Fibroblast of skin of left quadriceps (primary cell): Measurements from ENCODE around the gene CARMIL3.

Experiments used
- DNase-seq, 2 experiments: peaks; one replicate each; pipeline ENCODE4 v3.0.0-alpha.2; 2013; ENCODE audit warnings: low read depth in 2 of 2

Gene CARMIL3

DNA sequence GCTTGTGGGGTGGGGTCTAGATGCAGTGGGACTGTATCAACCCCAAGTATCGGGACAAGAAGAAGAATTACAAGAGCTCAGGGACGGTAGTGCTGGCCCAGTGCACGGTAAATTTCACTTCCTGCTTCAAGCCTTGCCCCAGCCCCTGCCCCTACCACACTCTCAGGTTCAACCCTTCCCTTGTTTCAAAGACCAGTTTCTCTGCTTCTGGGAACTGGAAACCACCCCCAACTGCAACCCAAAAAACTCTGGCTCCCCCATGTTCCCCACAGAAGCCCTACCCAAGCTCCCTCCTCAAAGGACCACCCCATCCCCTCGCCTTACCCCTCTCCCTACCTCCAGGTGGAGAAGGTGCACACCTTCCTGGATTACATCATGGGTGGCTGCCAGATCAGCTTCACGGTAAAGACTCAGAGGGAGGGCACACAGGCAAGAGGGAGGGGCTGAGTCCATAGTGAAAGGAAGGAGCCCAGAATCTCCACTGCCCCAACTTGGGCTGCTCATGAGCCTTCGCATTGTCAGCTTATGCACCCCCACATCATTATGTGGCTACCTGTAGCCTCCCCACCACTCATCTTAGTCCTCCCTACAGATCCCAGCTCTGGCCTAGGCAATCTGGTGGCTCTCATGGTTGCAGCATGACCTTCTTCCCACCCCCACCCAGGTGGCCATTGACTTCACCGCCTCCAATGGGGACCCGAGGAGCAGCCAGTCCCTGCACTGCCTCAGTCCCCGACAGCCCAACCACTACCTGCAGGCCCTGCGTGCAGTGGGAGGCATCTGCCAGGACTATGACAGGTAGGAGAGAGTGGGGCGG is 23.9 kb downstream of the CARMIL3 start:
- no peak for DNase-seq

DNA sequence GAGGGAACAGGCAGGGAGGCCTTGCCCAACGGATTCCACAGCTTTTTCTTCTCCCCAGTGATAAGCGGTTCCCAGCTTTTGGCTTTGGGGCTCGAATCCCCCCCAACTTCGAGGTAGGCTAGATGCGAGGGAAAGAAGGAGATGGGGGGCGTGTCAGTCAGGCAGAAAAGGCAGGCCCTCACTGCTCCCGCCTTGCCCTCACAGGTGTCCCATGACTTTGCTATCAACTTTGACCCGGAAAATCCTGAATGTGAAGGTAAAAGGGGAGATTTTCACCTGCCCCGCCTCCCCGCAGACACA is 24.4 kb downstream of the CARMIL3 start:
- DNase-seq = no peak

DNA sequence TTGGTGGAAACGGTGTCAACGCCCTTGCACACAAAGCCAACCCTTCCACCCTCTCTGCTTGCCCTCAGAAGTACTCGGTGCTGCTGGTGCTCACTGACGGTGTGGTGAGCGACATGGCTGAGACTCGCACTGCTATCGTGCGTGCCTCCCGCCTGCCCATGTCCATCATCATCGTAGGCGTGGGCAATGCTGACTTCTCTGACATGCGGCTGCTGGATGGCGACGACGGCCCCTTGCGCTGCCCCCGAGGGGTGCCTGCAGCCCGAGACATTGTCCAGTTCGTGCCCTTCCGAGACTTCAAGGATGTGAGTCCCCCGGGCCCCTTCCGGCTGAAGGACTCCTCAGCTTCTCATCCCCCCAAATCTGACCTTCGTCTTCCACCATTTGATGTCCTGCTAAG is 25.3 kb downstream of the CARMIL3 start:
- DNase-seq = no peak

DNA sequence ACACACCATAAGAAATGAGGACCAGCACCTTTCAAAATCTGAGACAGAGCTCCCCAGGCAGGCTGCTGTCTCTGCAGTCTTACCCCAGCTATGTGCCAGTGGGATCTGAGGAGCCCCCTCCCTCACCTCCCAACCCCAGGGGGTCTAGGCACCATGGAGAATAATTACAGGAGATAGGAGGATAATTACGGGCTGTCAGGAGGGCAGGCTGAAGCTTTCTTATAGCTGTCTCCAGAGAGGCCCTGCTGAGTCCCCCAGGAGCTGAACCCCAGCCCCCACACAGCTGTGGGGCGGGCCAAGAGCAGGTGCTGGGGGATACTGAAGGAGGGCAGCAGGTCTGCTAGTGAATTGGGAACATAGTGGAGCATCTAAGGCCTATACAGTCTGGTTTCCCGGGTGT is 26.3 kb downstream of the CARMIL3 start:
- no peak for DNase-seq

DNA sequence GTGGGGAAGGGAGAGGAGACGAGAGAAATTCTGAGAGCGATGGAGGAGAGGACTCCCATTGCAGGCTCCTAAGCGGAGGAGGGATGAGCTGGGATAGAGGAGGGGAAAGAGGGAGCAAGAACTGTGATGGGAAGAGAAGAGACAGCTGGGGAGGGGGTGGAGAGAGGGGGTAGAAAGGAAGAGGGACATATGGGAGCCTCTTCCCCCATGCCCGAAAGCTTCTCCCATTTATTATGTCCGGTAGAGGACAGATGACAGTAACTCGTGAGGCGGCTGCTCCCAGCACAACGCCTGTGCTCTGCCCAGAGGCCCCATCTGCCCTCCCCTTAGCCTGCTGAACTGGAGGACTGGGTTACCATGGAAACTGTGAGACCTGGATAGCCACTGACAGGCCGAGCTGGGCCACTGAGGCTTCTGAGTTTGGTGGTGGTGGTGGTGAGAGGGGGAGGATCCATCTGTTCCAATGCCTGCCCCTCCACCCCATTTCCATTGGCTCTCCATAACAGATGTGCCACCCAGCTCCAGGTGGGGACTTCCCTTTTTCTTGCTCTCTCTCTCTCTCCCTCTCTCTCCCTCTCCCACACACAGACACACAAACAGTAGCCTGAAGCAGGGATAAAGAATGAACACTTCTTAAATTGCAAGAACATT is 27.8 kb downstream of the CARMIL3 start:
- DNase-seq = no peak

DNA sequence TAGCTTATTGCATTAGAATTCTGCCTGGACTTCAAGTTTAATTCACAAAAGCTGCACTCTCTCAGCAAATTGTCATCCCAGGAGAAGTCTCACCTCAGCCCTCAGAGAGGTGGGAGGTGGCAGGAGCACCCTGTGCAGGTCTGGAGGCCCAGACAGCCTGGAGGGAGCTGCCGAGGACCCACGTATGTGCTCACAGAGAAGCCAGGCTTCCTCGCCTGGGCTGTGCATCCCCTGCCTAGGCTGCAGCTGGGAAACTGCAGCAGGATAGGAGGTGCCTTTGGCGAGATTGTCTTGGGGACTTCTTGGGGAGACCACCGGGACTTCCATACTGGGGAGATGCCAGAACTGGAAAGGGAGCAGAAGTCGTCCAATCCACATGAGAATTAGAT is 28.3 kb downstream of the CARMIL3 start:
- no peak for DNase-seq

DNA sequence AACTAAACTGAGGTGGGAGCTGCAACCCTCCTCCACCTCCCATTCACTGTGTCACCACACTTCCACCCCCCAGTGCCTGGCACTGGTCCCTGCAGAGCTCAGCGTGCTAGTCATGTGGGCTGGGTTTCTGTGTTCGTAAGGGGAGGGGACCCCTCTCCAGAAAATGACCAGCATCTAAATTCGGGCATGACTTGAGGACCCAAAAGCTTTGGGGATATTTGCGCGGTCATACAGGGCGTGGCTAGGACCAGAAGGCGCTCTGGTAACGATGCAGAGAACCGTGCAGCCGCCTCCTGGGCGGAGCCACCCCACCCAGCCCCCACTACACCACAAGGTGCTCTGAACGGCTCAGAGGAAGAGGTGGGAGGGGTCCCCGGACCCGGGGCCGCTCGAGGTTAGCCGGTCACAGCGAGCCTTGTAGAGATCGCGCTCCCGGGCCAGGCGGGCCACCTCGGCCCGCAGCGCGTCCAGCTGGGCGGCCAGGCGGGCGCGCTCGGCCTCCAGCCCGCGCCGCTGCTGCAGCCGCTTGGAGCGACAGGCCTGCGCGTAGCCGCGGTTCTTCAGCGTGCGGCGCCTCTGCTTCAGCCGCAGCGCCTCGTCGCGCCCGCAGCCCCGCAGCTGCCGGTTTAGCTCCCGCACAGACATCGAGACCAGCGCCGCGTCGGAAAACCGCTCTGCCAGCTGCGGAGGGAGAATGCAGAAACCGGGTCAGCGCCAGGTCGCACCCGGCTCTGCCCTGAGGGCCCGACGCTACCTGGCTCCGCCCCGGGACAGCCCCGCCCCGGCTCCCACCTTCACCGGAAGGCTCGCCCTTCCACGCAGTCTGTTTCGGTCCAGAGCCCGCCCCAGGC is 29.3 kb downstream of the CARMIL3 start:
- no peak for DNase-seq

DNA sequence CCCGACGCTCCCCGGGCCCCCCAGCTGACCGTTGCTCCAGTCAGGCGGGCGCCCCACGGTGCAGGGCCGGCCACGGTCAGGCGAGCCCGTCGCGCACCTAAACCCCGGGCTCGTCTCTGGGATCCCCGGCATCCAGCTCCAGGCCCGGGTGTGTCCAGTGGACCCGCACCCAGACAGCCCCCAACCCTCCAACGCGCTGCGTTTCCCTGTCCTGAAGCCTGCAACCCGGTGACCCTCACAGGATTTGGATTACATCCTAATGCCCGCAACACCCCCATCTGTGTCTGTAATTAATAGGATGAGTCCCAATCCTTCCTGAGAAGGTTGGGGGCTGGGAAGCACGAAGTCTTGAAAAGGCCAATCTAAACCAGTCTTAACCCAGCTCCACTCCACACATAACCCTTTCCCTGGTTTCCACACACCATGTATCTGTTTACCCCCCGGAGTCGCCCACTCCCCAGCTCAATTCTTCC is 30.0 kb downstream of the CARMIL3 start:
- DNase-seq = no peak

DNA sequence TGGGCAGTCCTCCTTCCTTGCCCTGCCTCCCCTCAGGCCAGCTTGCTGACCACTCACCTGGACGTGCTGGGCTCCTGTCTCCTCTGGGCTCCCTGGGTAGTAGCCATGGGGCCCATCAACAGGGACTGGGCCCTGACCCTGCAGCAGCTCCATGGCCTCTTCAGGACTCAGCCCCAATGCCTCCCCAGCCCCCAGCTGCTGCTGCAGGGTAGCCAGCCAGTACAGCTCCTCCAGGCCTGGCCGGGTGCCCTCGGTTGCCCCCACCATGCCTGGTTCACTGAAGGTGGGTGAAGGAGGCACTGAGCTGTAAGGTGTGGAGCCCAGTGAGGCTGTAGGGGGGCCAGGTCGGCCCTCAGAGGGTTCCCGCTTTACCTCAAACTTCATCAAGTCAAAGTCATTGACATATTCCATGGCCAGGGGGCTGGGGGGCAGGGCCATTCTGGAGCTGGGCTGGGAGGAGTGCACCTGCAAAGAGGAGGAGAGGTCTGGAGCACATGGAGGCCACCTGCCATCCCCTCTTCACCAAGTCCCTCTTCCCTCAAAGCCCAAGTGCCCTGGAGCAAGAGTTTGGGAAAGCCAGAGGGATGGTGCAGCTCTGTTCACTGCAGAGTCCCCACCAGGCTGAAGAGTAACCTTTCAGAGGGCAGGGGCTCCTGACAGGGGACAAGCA is 30.7 kb downstream of the CARMIL3 start:
- DNase-seq = no peak

DNA sequence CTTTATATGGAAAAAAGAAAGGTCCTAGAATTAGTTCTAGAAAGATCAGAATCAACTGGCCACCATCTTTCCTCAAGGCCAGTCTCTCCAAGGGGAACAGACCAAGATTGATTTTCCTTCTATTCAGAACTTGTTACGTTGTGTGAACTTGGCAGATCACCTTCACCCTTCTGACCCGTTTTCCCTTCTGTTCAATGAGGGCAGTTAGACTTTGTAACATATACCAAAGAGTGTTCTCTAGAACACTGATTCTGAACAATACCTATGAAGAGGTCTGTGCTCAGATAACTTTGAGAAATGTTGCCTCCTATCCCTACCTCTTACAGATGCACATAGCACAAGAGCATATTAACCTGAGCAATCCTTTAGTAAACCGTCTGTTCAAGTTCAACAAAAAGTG is 31.7 kb downstream of the CARMIL3 start:
- DNase-seq = no peak

DNA sequence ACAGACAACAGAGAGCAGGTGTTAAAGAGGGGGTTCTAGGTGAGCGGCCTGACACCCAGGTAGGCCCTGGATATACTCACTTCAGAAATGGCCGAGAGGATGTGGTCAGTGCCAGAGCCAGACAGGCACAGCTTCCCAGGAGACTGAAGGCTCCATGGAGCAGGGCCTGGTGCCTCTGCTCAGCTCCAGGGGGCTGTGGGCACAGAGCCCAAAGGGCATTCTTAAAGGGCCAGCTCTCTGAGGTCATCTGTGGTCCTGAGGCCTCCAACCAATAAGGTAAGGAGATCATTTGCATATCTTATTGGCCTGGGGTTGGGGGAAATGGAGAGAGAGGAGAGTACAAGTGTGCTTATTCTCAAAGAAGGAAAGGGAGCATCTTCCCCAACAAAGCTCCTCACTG is 32.6 kb downstream of the CARMIL3 start:
- DNase-seq = no peak

DNA sequence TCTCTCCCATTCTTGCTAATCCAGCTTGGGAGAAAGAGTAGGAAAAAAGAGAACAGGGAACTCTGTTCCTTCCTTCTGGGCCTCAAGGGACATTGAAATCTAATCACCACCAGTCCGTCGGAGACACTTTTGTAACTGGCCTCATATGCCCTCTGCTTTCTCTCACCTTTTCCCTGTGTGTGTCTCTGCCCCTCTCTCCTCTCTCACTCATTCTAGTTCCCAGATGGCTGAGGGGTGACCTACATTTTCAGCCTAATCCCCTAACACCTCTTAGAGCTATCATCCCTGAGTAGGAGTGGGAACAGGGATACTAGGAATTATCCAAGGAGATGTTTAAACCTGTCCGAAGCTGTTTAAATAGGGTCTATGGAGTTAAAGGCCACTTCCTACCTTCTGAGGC is 33.4 kb downstream of the CARMIL3 start:
- no peak for DNase-seq

DNA sequence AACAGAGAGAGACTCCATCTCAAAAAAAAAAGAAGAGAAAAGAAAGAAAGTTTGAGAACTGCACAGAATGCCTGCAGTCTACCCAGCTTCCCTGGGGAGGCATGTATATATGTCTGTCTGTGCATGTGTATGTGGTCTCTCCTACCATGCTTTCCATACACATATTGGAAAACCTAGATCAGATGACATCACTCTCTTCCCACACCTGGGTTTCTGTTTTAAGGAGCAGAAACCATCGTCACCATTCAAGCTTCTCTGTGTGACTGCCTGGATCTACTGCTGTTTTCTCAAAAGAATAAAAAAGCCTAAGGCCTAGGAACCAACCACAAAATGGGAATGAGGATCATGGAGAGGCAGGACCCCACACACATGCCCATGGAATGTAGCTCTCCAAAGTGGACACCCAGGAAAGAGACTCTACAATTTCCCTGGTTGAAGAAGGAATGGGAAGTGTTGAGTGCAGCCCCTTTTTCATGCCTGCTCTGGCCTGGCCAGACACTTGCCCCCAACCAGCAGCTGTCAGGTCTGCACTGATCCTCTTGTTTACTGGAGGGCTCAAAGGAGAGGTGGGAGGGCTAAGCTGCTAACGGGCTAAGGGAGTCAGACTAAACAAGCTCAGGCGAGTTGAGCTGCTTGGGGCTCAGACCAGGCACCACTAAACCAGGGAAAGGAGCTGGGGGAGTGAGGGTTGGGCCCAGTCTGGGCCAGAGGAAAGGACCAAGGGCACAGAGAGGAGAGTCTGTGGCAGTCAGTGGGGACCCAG is 34.6 kb downstream of the CARMIL3 start:
- no peak for DNase-seq

DNA sequence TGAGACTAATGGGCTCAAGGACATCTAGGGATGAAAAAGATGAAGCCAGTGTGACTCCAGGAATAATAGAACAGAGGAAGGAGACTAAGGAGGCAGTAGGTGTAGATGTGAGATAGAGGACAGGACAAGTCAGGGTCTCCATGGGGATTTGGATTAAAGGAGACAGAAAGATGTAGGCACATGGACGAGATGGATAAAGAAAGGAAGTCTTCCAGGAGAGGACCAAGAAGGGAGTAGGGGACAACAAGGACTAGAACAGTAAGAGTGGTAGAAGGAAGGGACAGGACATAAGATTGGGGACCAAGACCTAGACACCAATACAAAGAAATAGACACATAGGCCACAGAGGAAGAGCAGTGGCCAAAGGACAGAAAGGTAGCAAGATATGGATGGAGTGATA is 35.2 kb downstream of the CARMIL3 start:
- no peak for DNase-seq

DNA sequence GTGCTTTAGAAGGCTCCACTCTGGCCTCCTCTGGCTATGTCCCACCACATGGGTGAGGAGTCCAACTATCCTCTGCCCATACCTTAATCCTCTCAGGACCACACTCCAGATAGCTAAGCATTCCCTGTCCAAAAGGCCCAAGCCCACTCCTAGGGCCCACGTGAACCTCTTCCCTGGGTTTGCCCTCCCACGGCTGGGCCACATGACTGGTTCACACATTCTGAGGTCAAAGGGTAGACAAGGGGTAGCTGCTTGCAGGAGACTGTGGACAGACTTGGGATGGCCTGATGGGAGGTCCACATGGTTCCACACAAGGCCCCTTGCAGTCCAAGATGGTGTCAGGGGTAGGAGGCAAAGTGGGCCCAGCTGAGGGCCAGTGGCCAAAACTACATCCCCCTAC is 36.3 kb downstream of the CARMIL3 start:
- DNase-seq = no peak

DNA sequence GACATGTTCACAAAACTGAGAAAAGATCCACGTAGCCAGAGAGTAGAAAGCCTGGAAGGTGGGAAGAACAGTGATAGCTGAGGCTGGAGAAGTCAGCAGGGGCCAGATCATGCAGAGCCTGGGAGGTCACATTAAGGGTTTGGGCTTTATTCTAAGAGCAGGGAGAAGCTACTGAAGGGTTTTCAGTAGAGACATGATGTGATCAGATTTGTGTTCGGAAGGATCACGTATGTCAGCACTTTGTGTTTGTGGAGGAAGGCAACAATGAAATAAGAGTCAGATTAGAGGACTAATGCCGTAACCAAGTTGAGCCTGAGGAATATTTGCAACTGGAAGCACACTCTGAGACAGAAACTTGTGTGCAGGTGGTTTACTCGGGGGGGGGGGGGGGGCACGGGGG is 38.1 kb downstream of the CARMIL3 start:
- DNase-seq = no peak

DNA sequence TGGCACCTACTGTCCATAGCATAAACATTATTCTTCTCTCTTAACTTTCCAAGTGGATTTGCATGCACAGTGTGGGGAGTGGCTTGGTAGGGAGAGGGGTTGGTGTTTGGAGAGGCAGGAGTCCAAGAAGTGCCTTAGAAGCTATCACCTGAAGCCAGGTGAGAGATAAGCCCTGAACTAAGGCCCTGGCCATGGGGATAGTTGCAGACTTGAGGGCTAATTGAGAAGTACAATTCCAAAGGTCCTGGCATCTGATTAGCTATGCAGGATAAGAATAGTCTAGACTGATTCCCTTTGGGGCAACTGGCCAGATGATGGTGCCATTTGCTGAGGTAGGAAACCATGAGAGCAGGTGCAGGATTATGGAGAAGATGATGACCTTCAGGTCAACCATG is 40.3 kb downstream of the CARMIL3 start:
- no peak for DNase-seq

DNA sequence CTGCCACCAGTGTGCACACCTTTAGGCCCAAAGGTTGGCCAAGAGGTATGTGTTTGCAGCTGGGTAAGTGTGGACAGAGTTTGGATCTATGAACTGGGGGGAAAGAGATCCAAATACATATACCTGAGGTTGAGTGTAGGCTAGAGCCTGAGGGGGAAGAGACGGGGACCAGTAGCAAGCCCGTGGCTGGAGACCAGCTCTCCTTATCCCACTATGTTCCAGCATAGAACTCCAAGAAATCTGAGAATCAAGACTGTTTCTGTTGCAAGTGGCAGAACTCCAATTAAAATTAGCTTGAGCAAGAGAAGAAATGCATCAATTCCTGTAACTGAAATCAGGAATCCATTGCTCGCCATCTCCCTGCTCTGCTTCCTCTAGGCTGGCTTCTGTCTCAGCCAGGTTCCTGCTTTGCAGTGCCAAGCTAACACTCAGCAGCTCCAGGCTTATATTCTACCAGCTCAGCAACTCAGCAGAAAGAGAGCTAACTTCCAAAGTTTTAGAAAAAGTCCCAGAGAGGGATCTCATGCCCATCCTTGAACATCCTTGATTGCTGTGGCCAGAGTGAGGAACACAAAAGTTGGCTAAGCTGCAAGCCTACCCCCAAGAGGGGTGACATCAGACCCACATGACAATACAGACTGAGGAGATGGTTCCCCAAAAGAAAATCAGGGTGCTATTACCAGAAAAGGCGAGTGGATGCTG is 40.8 kb downstream of the CARMIL3 start:
- DNase-seq = no peak

DNA sequence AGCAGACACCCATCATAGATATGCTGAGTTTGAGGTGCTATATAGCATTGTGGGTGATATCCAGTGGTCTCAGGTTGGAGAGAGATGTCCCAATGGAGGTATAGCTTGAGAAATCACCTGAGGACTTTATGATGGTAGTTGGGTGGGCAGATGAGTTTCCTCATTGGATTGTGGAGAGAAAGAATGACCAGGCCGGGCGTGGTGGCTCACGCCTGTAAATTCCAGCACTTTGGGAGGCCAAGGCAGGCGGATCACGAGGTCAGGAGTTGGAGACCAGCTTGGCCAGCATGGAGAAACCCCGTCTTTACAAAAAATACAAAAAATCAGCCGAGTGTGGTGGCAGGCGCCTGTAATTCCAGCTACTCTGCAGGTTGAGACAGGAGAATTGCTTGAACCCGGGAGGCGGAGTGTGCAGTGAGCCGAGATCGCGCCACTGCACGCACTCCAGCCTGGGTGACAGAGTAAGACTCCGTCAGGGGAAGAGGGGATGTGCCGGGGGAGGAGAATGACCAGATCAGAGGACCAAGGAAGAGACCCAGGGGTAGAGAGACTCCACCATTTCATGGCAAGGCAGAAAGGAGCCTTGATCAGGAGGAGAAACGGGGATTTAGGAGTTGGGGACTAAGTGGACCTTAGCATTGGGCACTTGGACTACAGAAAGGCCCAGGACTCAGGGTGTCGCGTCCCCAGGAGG is 41.5 kb downstream of the CARMIL3 start:
- DNase-seq = no peak
